Measurements from ENCODE around the gene RAB6A. TPM values are rescaled to one million over a fixed set of nuclear protein-coding genes. Genes with fewer than 3 reads are reported as not detected.

Gene RAB6A
- total and polyA plus RNA-seq, 2 of the 8 experiments (the other 6 are each of a cell fraction or from before 2014, with no cell fraction given), result 24.4 to 88.6 TPM

GRCh38 chr11:73783483-73784020 is 22.7 kb upstream of the RAB6A start:
- no peak overlapping the region; the same call in 1 of the 2 replicates for H3K18ac ChIP-seq (ENCODE audit: extremely low read depth, low read length)
- H4K20me1 ChIP-seq (replicated peaks in 1 of 2; ENCODE audit: control insufficient read depth in 1 of 2, insufficient read depth in 2 of 2, low read length in 2 of 2), result no peaks in the 10 kb centered on the region
- no peak overlapping the region for H2BK20ac ChIP-seq (ENCODE audit: low read length)
- POLR2A ChIA-PET (ENCODE audit: partially characterized antibody), result interaction anchor here (1.0 to 2.7 kb wide), 7 partner anchors 8 to 148 kb away, joined by 4 to 26 read pairs (median 6); partner anchors contain the start of gene RAB6A
- no peak overlapping the region for H3K4me3 ChIP-seq (ENCODE audit: extremely low read depth in 1 of 4, insufficient read depth in 2 of 4, low read depth in 3 of 4, low read length in 4 of 4)
- no peak overlapping the region; a peak in 1 of 7 replicates for H3K9ac ChIP-seq (replicated peaks in 1 of 4; ENCODE audit: extremely low read depth in 1 of 4, low read depth in 3 of 4, low read length in 3 of 4)
- FAIRE-seq, result no peak
- H3K9me3 ChIP-seq (ENCODE audit: insufficient read depth in 2 of 2, low read depth in 1 of 2, low read length in 1 of 2), result no peaks in the 10 kb centered on the region
- no peak overlapping the region; the same call in 1 of the 2 replicates for H2AK5ac ChIP-seq (ENCODE audit: low read depth, low read length)
- H2BK5ac ChIP-seq (ENCODE audit: low read depth, low read length), result no peak overlapping the region; the same call in 1 of the 2 replicates
- H3K79me1 ChIP-seq (ENCODE audit: low read depth, low read length), result no peaks in the 10 kb centered on the region
- H4K8ac ChIP-seq (ENCODE audit: extremely low read depth, insufficient read depth, low read length), result no peak overlapping the region
- no peak overlapping the region for H2BK15ac ChIP-seq (ENCODE audit: low read length)
- peak overlapping the region; percentile 91; the same call in 1 of the 2 replicates for H2BK12ac ChIP-seq (ENCODE audit: low read depth, low read length)
- 0 out of 4 replicates have a peak, but pooled peaks cover 0 to under 1% of the 10 kb centered on the region in 2 experiments for H3K79me2 ChIP-seq (ENCODE audit: control insufficient read depth in 1 of 2, insufficient read depth in 2 of 2, low read length in 2 of 2)
- no peak overlapping the region for H2BK120ac ChIP-seq (replicated peaks; ENCODE audit: low read depth, low read length)
- 0 out of 3 replicates have a peak, but pooled peaks of 1 of the 2 experiments have one; percentile 5 for TF ChIP-seq POLR2A (IDR thresholded peaks at IDR 0.05; ENCODE audit: control extremely low read depth in 1 of 2, low read depth in 2 of 2, low read length in 2 of 2)
- no peak for TF ChIP-seq CBX8 (IDR thresholded peaks at IDR 0.05; ENCODE audit: borderline replicate concordance, low read depth, low read length)
- H4K5ac ChIP-seq (ENCODE audit: insufficient read length, low read depth, low read length), result no peak overlapping the region
- H3K23me2 ChIP-seq (ENCODE audit: low read depth, low read length), result peaks cover 2% of the 10 kb centered on the region; the same call in 1 of the 2 replicates
- no peak for DNase-seq (ENCODE audit: low read depth in 1 of 2, low spot score in 2 of 2)
- H3K27ac ChIP-seq (ENCODE audit: low read depth, low read length), result no peak overlapping the region
- H3K4ac ChIP-seq (replicated peaks; ENCODE audit: insufficient read length, low read depth, low read length), result no peak overlapping the region
- H4K91ac ChIP-seq (replicated peaks; ENCODE audit: insufficient read length, low read length), result no peak overlapping the region
- no peak overlapping the region for H3K56ac ChIP-seq (replicated peaks; ENCODE audit: insufficient read length, low read depth, low read length)
- no peaks in the 10 kb centered on the region for H3K27me3 ChIP-seq (replicated peaks in 1 of 4; ENCODE audit: control insufficient read depth in 3 of 4, extremely low read depth in 1 of 4, insufficient read depth in 3 of 4, low read length in 3 of 4)
- WGBS, 2 experiments (ENCODE audit: extremely low coverage in 1 of 2, insufficient coverage in 1 of 2, insufficient read length in 1 of 2, insufficient replicate concordance in 2 of 2, low coverage in 1 of 2, low lambda C conversion rate in 2 of 2, missing lambda C conversion rate in 1 of 2), result 89% methylated on average over 5 of the region's 5 CpGs; no CpG with 5 or more reads in 1 of the 2 experiments
- peaks cover 3 to 7% (median 6%) of the 10 kb centered on the region in 4 experiments; a peak in 4 of 7 replicates for H3K4me1 ChIP-seq (replicated peaks in 1 of 4; ENCODE audit: control insufficient read depth in 3 of 4, insufficient read depth in 4 of 4, low read length in 3 of 4)
- H3K36me3 ChIP-seq (ENCODE audit: control insufficient read depth in 2 of 4, insufficient read depth in 4 of 4, low read length in 3 of 4), result no peaks in the 10 kb centered on the region
- peak overlapping the region in 1 of 2 experiments; percentile 36; a peak in 1 of 4 replicates for H3K4me2 ChIP-seq (ENCODE audit: insufficient read depth in 1 of 2, low read depth in 2 of 2, low read length in 2 of 2)
- H3K23ac ChIP-seq (ENCODE audit: insufficient read length), result no peak overlapping the region
- H3K14ac ChIP-seq (ENCODE audit: insufficient read length), result no peak overlapping the region
- H2AFZ ChIP-seq (ENCODE audit: low read length), result no peak overlapping the region
- CTCF ChIA-PET (ENCODE audit: partially characterized antibody), result interaction anchor here (1.1 to 1.6 kb wide), 3 partner anchors 21 to 148 kb away, joined by 3 to 6 read pairs (median 3); partner anchors contain the start of gene RAB6A

Measured in H1 (cell line).